Epithelial cell of proximal tubule (primary cell): ENCODE measurements around the gene SNCB. TPM values are rescaled to one million over a fixed set of nuclear protein-coding genes. Genes with fewer than 3 reads are reported as not detected.

ENCODE experiments used
- DNase-seq: peaks from one replicate; pipeline ENCODE4 v3.0.0-alpha.2; 2011; ENCODE audit warnings: low read depth
- H3K4me3 ChIP-seq: 2 replicates; pipeline ENCODE4 v1.5.1; 2011; ENCODE audit warnings: low read depth, mild to moderate bottlenecking, low read length
- CTCF ChIP-seq: conservative IDR thresholded peaks from 2 replicates; pipeline ENCODE4 v1.5.1; 2012; ENCODE audit warnings: low read depth, mild to moderate bottlenecking, low read length
- total RNA-seq: library from RNA; depleted of rRNA; stranded (reverse); fragments of >200 nt; gene quantifications from 2 replicates; pipeline ENCODE4 v1.2.3, GENCODE V29; 2015

SNCB gene
- total RNA-seq, 1 donor from 2014 or later: 0.17 TPM

GRCh38 chr5:176674799-176675198 is 44.5 kb upstream of the SNCB start:
- no peak for DNase-seq
- no peak for TF ChIP-seq CTCF
- H3K4me3 ChIP-seq: no peak overlapping the region

GRCh38 chr5:176673651-176674583 is 43.6 kb upstream of the SNCB start:
- no peak for DNase-seq
- no peak overlapping the region for H3K4me3 ChIP-seq
- no peak for TF ChIP-seq CTCF

GRCh38 chr5:176671890-176672747 is 41.8 kb upstream of the SNCB start:
- no peak for TF ChIP-seq CTCF
- no peak for DNase-seq
- no peak overlapping the region for H3K4me3 ChIP-seq

- H3K4me3 ChIP-seq: no peak overlapping the region
- DNase-seq: no peak
- TF ChIP-seq CTCF: no peak
Observed at GRCh38 chr5:176671399-176671798, 41.1 kb upstream of the SNCB start.

GRCh38 chr5:176670449-176670848 is 40.1 kb upstream of the SNCB start:
- no peak for TF ChIP-seq CTCF
- no peak for DNase-seq
- no peak overlapping the region for H3K4me3 ChIP-seq

- H3K4me3 ChIP-seq: no peak overlapping the region
- no peak for DNase-seq
- no peak for TF ChIP-seq CTCF
Observed at GRCh38 chr5:176667637-176668036, 37.3 kb upstream of the SNCB start.
